Loucy (cell line): Measurements from ENCODE around the gene PRSS3.

Experiments
- CTCF ChIP-seq: fragments of 200-600 bp; sonication (generic); conservative IDR thresholded peaks from 2 replicates; pipeline ENCODE4 v1.5.1; 2014; ENCODE audit warnings: mild to moderate bottlenecking, antibody characterized with exemption, low read length
- EZH2phosphoT487 ChIP-seq: fragments of 200-600 bp; IDR thresholded peaks from 2 replicates; pipeline ENCODE4 v1.6.1; 2018; ENCODE audit warnings: antibody characterized with exemption, mild to moderate bottlenecking, moderate library complexity, borderline replicate concordance

- TF ChIP-seq CTCF: no peak
- no peak for TF ChIP-seq EZH2phosphoT487
These were observed 41.8 kb downstream of the PRSS3 start for GRCh38 chr9:33837138-33837537.
